Natural killer cell (primary cell): Measurements from ENCODE around the gene XCR1. TPM values are rescaled to one million over a fixed set of nuclear protein-coding genes. Genes with fewer than 3 reads are reported as not detected.

ENCODE experiments used
- ATAC-seq, 3 donors: fragments of 150-1000 bp in 2 of 3; fragments of 200-7000 bp in 1 of 3; cut with Tn5 transposase; 1 replicate in 1 of 3; 2 replicates in 2 of 3; pipeline ENCODE4 v1.10.0; 2021; ENCODE audit warnings: mild to moderate bottlenecking in 2 of 3, moderate library complexity in 2 of 3
- DNase-seq, 2 donors: peaks; one replicate each; pipeline versions ENCODE4 v3.0.0 to v3.0.0-alpha.2; 2013 to 2021; ENCODE audit warnings: mixed read lengths in 1 of 2
- H3K27ac ChIP-seq: one replicate; pipeline ENCODE4 v1.5.1; 2013; ENCODE audit warnings: mild to moderate bottlenecking, low read length
- H3K27me3 ChIP-seq: one replicate; pipeline ENCODE4 v1.6.1; 2013; ENCODE audit warnings: low read length; ENCODE audit not compliant: control insufficient read depth, insufficient read depth
- H3K36me3 ChIP-seq: one replicate; pipeline ENCODE4 v1.6.1; 2013; ENCODE audit warnings: low read length; ENCODE audit not compliant: control insufficient read depth, insufficient read depth
- H3K4me1 ChIP-seq: one replicate; pipeline ENCODE4 v1.6.1; 2013; ENCODE audit warnings: low read length; ENCODE audit not compliant: control insufficient read depth, insufficient read depth
- H3K4me3 ChIP-seq: one replicate; pipeline ENCODE4 v1.5.1; 2013; ENCODE audit warnings: low read length
- H3K9me3 ChIP-seq: one replicate; pipeline ENCODE4 v1.6.1; 2013; ENCODE audit warnings: low read length; ENCODE audit not compliant: control insufficient read depth, insufficient read depth
- H3K27ac Mint-ChIP-seq, 2 donors: one replicate each; pipeline ENCODE4 v1.8.0; 2022; ENCODE audit warnings: mild to moderate bottlenecking in 2 of 2, mixed read lengths in 2 of 2, moderate library complexity in 1 of 2
- H3K27me3 Mint-ChIP-seq, 2 donors: one replicate each; pipeline ENCODE4 v1.8.0; 2022; ENCODE audit warnings: low read depth in 2 of 2, mixed read lengths in 2 of 2
- H3K36me3 Mint-ChIP-seq: one replicate; pipeline ENCODE4 v1.8.0; 2022; ENCODE audit warnings: mixed read lengths
- H3K4me1 Mint-ChIP-seq, 2 donors: one replicate each; pipeline ENCODE4 v1.8.0; 2022; ENCODE audit warnings: mixed read lengths in 2 of 2
- H3K4me3 Mint-ChIP-seq: one replicate; pipeline ENCODE4 v1.8.0; 2022; ENCODE audit warnings: mild to moderate bottlenecking, moderate library complexity, mixed read lengths
- H3K9me3 Mint-ChIP-seq, 2 donors: one replicate each; pipeline ENCODE4 v1.8.0; 2022; ENCODE audit warnings: mixed read lengths in 2 of 2
- WGBS: methylation state at CpG from one replicate; pipeline ENCODE4 v1.1.7; 2013; ENCODE audit warnings: missing lambda C conversion rate; ENCODE audit not compliant: insufficient coverage; 5-methylcytosine and 5-hydroxymethylcytosine counted together
- intact Hi-C: fragments of 100-400 bp; cut with micrococcal nuclease; formaldehyde crosslinking; loops from one replicate; pipeline ENCODE4 v1.14.2; 2022
- total RNA-seq, 4 donors: library from RNA; stranded (reverse); fragments of 120-200 nt in 1 of 4; gene quantifications; one replicate each; pipeline versions ENCODE4 v1.2.3 to v1.2.4, GENCODE V29; 2013 to 2022
- TF ChIP-seq, protein P1 (sequence below): fragments of 200-600 bp; IDR thresholded peaks from one replicate; pipeline ENCODE4 v1.8.0; 2022; ENCODE audit warnings: antibody characterized with exemption

Gene XCR1
- total RNA-seq, 3 donors from 2014 or later (not counting 1 experiment from before 2014, with no cell fraction given), result 0.21 TPM; not detected in 2

DNA sequence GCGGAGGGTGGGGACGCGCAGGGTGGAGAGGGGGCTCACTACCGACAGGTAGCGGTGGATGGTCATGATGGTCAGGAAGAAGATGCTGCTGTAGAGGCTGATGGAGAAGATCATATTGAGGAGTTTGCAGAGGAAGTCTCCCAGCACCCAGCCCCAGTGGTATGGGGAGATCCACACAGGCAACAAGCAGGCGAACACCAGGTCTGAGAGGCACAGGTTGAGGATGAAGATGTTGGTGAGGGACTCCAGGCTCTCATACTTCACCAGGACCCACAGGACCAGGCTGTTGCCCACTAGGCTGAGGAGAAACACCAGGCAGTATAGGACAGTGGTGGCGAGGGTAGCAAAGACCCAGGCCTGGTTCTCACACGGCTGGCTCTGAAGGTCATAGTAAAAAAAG, 5.8 kb downstream of the XCR1 start:
- Mint-ChIP-seq H3K36me3 (no peaks in the 10 kb centered on the region), H3K4me1 (peaks cover 0 to 20% of the 10 kb centered on the region in 2 donors), H3K9me3 (no peaks in the 10 kb centered on the region), H3K4me3 (no peak overlapping the region), H3K27me3 (peaks cover 31 to 79% of the 10 kb centered on the region in 2 donors), H3K27ac (no peak overlapping the region)
- ATAC-seq (no peak), DNase-seq (no peak)
- H3K27me3 ChIP-seq, result peaks cover 6% of the 10 kb centered on the region
- H3K36me3 ChIP-seq, result no peaks in the 10 kb centered on the region
- intact Hi-C loops, result no loop called here
- 97% methylated on average over 8 of the region's 8 CpGs for WGBS
- peaks cover 14% of the 10 kb centered on the region for H3K4me1 ChIP-seq
- TF ChIP-seq, protein P1, sequence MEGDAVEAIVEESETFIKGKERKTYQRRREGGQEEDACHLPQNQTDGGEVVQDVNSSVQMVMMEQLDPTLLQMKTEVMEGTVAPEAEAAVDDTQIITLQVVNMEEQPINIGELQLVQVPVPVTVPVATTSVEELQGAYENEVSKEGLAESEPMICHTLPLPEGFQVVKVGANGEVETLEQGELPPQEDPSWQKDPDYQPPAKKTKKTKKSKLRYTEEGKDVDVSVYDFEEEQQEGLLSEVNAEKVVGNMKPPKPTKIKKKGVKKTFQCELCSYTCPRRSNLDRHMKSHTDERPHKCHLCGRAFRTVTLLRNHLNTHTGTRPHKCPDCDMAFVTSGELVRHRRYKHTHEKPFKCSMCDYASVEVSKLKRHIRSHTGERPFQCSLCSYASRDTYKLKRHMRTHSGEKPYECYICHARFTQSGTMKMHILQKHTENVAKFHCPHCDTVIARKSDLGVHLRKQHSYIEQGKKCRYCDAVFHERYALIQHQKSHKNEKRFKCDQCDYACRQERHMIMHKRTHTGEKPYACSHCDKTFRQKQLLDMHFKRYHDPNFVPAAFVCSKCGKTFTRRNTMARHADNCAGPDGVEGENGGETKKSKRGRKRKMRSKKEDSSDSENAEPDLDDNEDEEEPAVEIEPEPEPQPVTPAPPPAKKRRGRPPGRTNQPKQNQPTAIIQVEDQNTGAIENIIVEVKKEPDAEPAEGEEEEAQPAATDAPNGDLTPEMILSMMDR, result no peak
- H3K9me3 ChIP-seq, result no peaks in the 10 kb centered on the region
- H3K27ac ChIP-seq, result no peak overlapping the region
- H3K4me3 ChIP-seq, result no peak overlapping the region

DNA sequence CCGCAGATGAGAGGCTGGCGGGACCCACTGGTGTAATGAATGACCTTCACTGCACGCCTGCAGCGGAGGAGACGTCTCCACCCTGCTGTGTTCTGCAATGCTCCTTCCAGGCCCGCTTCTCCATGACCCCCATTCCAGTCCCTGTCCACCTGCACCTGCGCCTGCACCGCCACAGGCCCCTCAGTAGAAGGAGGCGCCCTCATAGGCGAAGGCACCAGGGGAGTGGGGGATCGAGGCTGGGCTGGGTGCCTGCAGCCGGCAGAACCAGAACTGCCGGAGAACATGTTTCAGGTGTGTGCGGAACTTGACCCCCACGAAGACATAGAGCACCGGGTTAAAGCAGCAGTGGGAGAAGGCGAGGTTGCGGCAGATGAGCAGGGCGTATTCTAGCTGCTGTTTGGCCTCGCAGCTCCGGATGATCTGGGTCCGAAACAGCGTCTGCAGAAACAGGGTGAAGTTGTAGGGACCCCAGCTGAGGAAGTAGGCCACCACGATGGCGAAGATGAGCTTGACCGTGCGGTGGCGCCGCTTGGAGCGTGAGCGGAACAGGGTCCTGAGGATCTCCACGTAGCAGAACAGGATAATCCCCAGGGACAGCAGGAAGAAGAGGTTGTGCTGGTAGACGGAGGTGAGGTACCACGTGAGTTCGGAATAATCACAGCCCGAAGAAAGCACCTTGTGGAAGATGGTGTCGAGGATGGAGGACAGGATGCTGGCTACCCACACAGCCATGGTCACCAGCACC, 6.3 kb downstream of the XCR1 start:
- Histone ChIP-seq H3K27me3 (peaks cover 8% of the 10 kb centered on the region), H3K36me3 (no peaks in the 10 kb centered on the region), H3K9me3 (no peaks in the 10 kb centered on the region), H3K4me3 (no peak overlapping the region), H3K27ac (no peak overlapping the region), H3K4me1 (peaks cover 14% of the 10 kb centered on the region)
- no peak overlapping the region for H3K4me3 Mint-ChIP-seq
- TF ChIP-seq, protein P1, result no peak
- ATAC-seq, result no peak
- intact Hi-C loops, result no loop called here
- 96% methylated on average over 37 of the region's 37 CpGs for WGBS
- H3K4me1 Mint-ChIP-seq, result peaks cover 0 to 20% of the 10 kb centered on the region in 2 donors
- H3K27me3 Mint-ChIP-seq, result peaks cover 34 to 85% of the 10 kb centered on the region in 2 donors
- no peak overlapping the region for H3K27ac Mint-ChIP-seq
- DNase-seq, result no peak
- H3K9me3 Mint-ChIP-seq, result no peaks in the 10 kb centered on the region
- H3K36me3 Mint-ChIP-seq, result no peaks in the 10 kb centered on the region

DNA sequence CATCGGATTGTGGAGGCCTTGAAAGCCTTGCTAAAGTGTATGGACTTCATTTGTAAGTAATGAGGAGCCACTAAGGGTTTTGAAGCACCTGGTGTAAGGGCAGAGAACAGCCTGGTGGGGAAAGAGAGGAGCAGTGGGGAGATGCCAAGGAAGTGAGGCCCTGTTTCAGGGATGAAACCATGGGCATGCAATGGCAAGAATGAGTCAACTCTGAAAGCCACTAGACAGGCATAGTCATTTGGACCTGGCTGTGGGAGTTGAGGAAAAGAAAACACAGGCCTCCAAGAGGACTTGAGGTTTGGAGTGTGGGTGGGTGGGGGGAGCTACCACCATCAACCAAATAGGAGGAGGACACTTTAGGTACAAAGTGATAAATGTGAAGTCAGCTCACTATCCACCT, 7.6 kb downstream of the XCR1 start:
- Mint-ChIP-seq H3K27ac (no peak overlapping the region), H3K27me3 (peaks cover 34 to 94% of the 10 kb centered on the region in 2 donors), H3K4me3 (no peak overlapping the region), H3K4me1 (peaks cover 0 to 20% of the 10 kb centered on the region in 2 donors), H3K9me3 (no peaks in the 10 kb centered on the region), H3K36me3 (no peaks in the 10 kb centered on the region)
- Histone ChIP-seq H3K4me1 (peaks cover 14% of the 10 kb centered on the region), H3K9me3 (no peaks in the 10 kb centered on the region), H3K27me3 (peaks cover 8% of the 10 kb centered on the region), H3K36me3 (no peaks in the 10 kb centered on the region), H3K4me3 (no peak overlapping the region), H3K27ac (no peak overlapping the region)
- DNase-seq, result no peak
- intact Hi-C loops, result no loop called here
- 44% methylated on average over 1 of the region's 1 CpG for WGBS
- no peak for ATAC-seq
- TF ChIP-seq, protein P1, result no peak

DNA sequence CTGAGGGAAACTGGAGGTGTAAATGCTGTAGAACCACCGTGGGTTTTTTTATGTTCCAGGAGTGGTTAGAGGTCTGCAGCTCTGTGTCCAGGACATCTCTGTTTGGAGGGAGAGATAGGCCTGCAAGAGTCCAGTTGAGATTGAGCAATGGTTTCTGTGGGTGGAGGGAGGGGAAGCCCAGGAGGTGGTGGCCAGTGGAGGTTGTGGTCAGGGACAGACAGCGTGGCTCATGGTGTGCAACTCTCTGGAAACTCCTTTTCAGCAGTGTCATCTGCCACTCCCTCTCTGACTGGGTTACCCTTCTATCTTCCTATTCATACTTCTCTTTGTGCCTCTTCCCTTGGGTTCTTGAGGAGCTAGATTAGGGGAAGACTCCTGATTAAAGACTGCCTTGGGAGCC, 9.6 kb downstream of the XCR1 start:
- peaks cover 33 to 99% of the 10 kb centered on the region in 2 donors for H3K27me3 Mint-ChIP-seq
- intact Hi-C loops, result no loop called here
- H3K9me3 Mint-ChIP-seq, result no peaks in the 10 kb centered on the region
- peak in 1 of 2 donors; percentile 10 for DNase-seq
- Histone ChIP-seq H3K36me3 (no peaks in the 10 kb centered on the region), H3K9me3 (no peaks in the 10 kb centered on the region), H3K4me3 (no peak overlapping the region), H3K4me1 (peaks cover 24% of the 10 kb centered on the region), H3K27ac (no peak overlapping the region), H3K27me3 (peaks cover 8% of the 10 kb centered on the region)
- H3K4me3 Mint-ChIP-seq, result no peak overlapping the region
- no peaks in the 10 kb centered on the region for H3K36me3 Mint-ChIP-seq
- WGBS, result 47% methylated on average over 1 of the region's 2 CpGs
- TF ChIP-seq, protein P1, result no peak
- no peak overlapping the region for H3K27ac Mint-ChIP-seq
- ATAC-seq, result peak in 2 of 3 donors; percentile 50 to 79
- H3K4me1 Mint-ChIP-seq, result peaks cover 14 to 32% of the 10 kb centered on the region in 2 donors
